ENCODE results near the gene NSRP1. TPM values are rescaled to one million over a fixed set of nuclear protein-coding genes. Genes with fewer than 3 reads are reported as not detected.
A peak's percentile ranks its signal among the peaks of the same experiment; 100 is the strongest.

The NSRP1 gene
- total and polyA plus RNA-seq, 2 of the 4 experiments (the other 2 are of a cell fraction), result 3.4 to 14.2 TPM

DNA sequence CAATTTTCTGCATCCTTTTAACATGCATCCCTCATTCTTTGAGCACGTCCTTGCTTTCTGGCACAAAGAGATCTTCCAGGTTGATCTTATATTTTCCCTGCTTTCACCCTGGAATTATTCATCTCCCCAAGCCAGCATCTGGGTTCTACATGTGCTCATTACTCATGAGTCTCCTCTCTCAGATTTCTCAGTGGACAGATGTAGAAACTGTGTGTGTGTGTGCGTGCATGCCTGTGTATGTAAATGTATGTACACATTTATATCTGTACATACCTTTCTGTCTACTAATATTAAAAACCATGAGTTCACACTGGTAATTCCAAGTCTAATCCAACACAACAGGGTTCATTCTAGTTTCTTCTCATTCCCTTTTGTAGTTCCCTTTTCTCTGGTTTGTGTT, 41.9 kb upstream of the NSRP1 start:
- WGBS, 2 experiments (ENCODE audit: extremely low coverage in 2 of 2, insufficient read length in 1 of 2), result no CpG with 5 or more reads among the region's 2 CpGs
- Histone ChIP-seq H3K79me1 (ENCODE audit: low read depth in 1 of 2, low read length in 2 of 2) (no peaks in the 10 kb centered on the region), H2BK15ac (ENCODE audit: low read depth, low read length) (no peak overlapping the region), H2AK5ac (ENCODE audit: low read depth, low read length) (no peak overlapping the region), H4K5ac (ENCODE audit: low read depth, low read length) (no peak overlapping the region), H2BK5ac (ENCODE audit: low read depth, low read length, poor library complexity, severe bottlenecking) (no peak overlapping the region), H3K18ac (ENCODE audit: low read depth, low read length) (no peak overlapping the region), H3K23ac (ENCODE audit: low read depth, low read length) (no peak overlapping the region), H2BK120ac (ENCODE audit: low read depth, low read length) (no peak overlapping the region), H3K9me1 (ENCODE audit: insufficient read depth, low read length) (no peaks in the 10 kb centered on the region), H2AK9ac (replicated peaks; ENCODE audit: low read depth, low read length, poor library complexity) (no peak overlapping the region), H3K4me2 (ENCODE audit: low read depth, low read length) (no peak overlapping the region), H4K8ac (ENCODE audit: low read depth in 2 of 2, low read length in 2 of 2) (no peak overlapping the region), H3K9me3 (ENCODE audit: control insufficient read depth, insufficient read depth, low read length) (peaks cover 2% of the 10 kb centered on the region; the same call in 1 of the 2 replicates), H3K36me3 (ENCODE audit: control insufficient read depth, insufficient read depth, low read length) (no peaks in the 10 kb centered on the region), H3K56ac (ENCODE audit: extremely low read depth, insufficient read depth, low read length) (no peak overlapping the region), H4K91ac (ENCODE audit: insufficient read depth, low read depth, low read length) (no peak overlapping the region), H3K9ac (ENCODE audit: low read depth, low read length) (no peak overlapping the region), H3K4ac (ENCODE audit: low read depth, low read length) (no peak overlapping the region), H3K27ac (ENCODE audit: insufficient read depth, low read length) (no peak overlapping the region), H2BK20ac (ENCODE audit: low read depth, low read length) (no peak overlapping the region), H4K20me1 (ENCODE audit: insufficient read depth, low read length) (no peaks in the 10 kb centered on the region), H2AFZ (replicated peaks; ENCODE audit: low read length, poor library complexity) (no peak overlapping the region), H3K14ac (replicated peaks; ENCODE audit: low read depth, low read length) (no peak overlapping the region), H3K4me1 (ENCODE audit: control insufficient read depth, insufficient read depth, low read length) (no peaks in the 10 kb centered on the region), H3K4me3 (ENCODE audit: insufficient read depth, low read depth, low read length) (no peak overlapping the region), H3K27me3 (ENCODE audit: control insufficient read depth, insufficient read depth, low read length) (peaks cover 33% of the 10 kb centered on the region)
- in situ Hi-C loops (cut with MboI; ENCODE audit: low sequenced_read_pairs) (loop anchor here (5.0 to 25.0 kb wide), 2 partner anchors 42 to 737 kb away; no protein-coding TSS in a partner anchor), intact Hi-C loops (cut with micrococcal nuclease) (loop anchor here (5.0 to 10.0 kb wide), 2 partner anchors 42 to 110 kb away; no protein-coding TSS in a partner anchor), dilution Hi-C loops (cut with HindIII; ENCODE audit: low sequenced_read_pairs, unreplicated experiment) (no loop called here)
- no TSS peak for BruUV-seq (replicated peaks)
- DNase-seq (peak; percentile 21), ATAC-seq (ENCODE audit: low read depth) (no peak)
- TF ChIP-seq SMC3 (IDR thresholded peaks at IDR 0.05; ENCODE audit: low read depth, low read length) (no peak), POLR2A (IDR thresholded peaks at IDR 0.05; ENCODE audit: low read depth, low read length) (no peak), FOS (IDR thresholded peaks at IDR 0.05; ENCODE audit: low read depth, low read length) (no peak)
- CTCF ChIA-PET, result no interaction called here
- POLR2A ChIA-PET (ENCODE audit: unreplicated experiment), result no interaction called here

Data from IMR-90 (cell line).